H1 (cell line): ENCODE results near the gene TIMP4. TPM values are rescaled to one million over a fixed set of nuclear protein-coding genes. Genes with fewer than 3 reads are reported as not detected.

ENCODE experiments used
- CTCF ChIA-PET: fragments of 300-600 bp; sonication (Branson Sonifier 250); formaldehyde crosslinking; loops from one replicate; lab custom pipeline; 2021; ENCODE audit not compliant: partially characterized antibody; lab: Charles Lee
- POLR2A ChIA-PET: fragments of 300-600 bp; sonication (Branson Sonifier 250); formaldehyde crosslinking; loops from one replicate; lab custom pipeline; 2021; ENCODE audit warnings: inconsistent platforms; ENCODE audit not compliant: partially characterized antibody; lab: Charles Lee
- DNase-seq, 2 experiments: peaks; one replicate each; pipeline versions ENCODE4 v3.0.0 to v3.0.0-alpha.2; 2010 to 2022; ENCODE audit warnings: low spot score in 2 of 2, low read depth in 1 of 2, mixed read lengths in 1 of 2
- FAIRE-seq: peaks from 2 replicates; lab custom pipeline; 2011; peaks lifted over from hg19 to GRCh38; lab: Jason Lieb, UNC
- H2AFZ ChIP-seq: 2 replicates; pipeline ENCODE4 v1.8.1; 2012; ENCODE audit warnings: low read length, inconsistent platforms
- H2AK5ac ChIP-seq: 2 replicates; pipeline ENCODE4 v1.6.1; 2013; ENCODE audit warnings: low read depth, low read length
- H2BK120ac ChIP-seq: replicated peaks from 2 replicates; pipeline ENCODE3; 2013; ENCODE audit warnings: low read depth, low read length, inconsistent platforms
- H2BK12ac ChIP-seq: 2 replicates; pipeline ENCODE4 v1.6.1; 2013; ENCODE audit warnings: low read depth, low read length
- H2BK15ac ChIP-seq: 2 replicates; pipeline ENCODE4 v1.6.1; 2013; ENCODE audit warnings: low read length
- H2BK20ac ChIP-seq: 2 replicates; pipeline ENCODE4 v1.6.1; 2013; ENCODE audit warnings: low read length
- H2BK5ac ChIP-seq: 2 replicates; pipeline ENCODE4 v1.6.1; 2013; ENCODE audit warnings: low read depth, low read length
- H3K14ac ChIP-seq: 2 replicates; pipeline ENCODE4 v1.6.1; 2013; ENCODE audit warnings: inconsistent platforms; ENCODE audit not compliant: insufficient read length
- H3K18ac ChIP-seq: 2 replicates; pipeline ENCODE4 v1.6.1; 2013; ENCODE audit warnings: low read length; ENCODE audit errors: extremely low read depth
- H3K23ac ChIP-seq: 2 replicates; pipeline ENCODE4 v1.6.1; 2013; ENCODE audit warnings: inconsistent platforms; ENCODE audit not compliant: insufficient read length
- H3K23me2 ChIP-seq: 2 replicates; pipeline ENCODE4 v1.6.1; 2013; ENCODE audit warnings: low read depth, low read length
- H3K27ac ChIP-seq: 2 replicates; pipeline ENCODE4 v1.6.1; 2011; ENCODE audit warnings: low read depth, low read length, inconsistent platforms
- H3K27me3 ChIP-seq, 4 experiments: replicated peaks in 1 of 4; 1 replicate in 1 of 4; 2 replicates in 3 of 4; pipeline versions ENCODE4 v1.6.1 to v1.8.1; 2011 to 2013; ENCODE audit warnings: low read length in 3 of 4, mild to moderate bottlenecking in 3 of 4, inconsistent platforms in 2 of 4, mixed read lengths in 2 of 4, moderate library complexity in 1 of 4; ENCODE audit not compliant: control insufficient read depth in 3 of 4, insufficient read depth in 3 of 4; ENCODE audit errors: extremely low read depth in 1 of 4
- H3K36me3 ChIP-seq, 4 experiments: 2 replicates each; pipeline versions ENCODE4 v1.6.1 to v1.8.1; 2011 to 2013; ENCODE audit warnings: mild to moderate bottlenecking in 4 of 4, low read length in 3 of 4, moderate library complexity in 2 of 4, control low read depth in 1 of 4, inconsistent platforms in 1 of 4; ENCODE audit not compliant: insufficient read depth in 4 of 4, control insufficient read depth in 2 of 4
- H3K4ac ChIP-seq: replicated peaks from 2 replicates; pipeline ENCODE3; 2013; ENCODE audit warnings: low read length, low read depth, mixed read lengths, inconsistent platforms; ENCODE audit not compliant: insufficient read length
- H3K4me1 ChIP-seq, 4 experiments: replicated peaks in 1 of 4; 1 replicate in 1 of 4; 2 replicates in 3 of 4; pipeline versions ENCODE4 v1.6.1 to v1.8.1; 2011 to 2013; ENCODE audit warnings: low read length in 3 of 4, inconsistent platforms in 2 of 4, mixed read lengths in 1 of 4; ENCODE audit not compliant: insufficient read depth in 4 of 4, control insufficient read depth in 3 of 4
- H3K4me2 ChIP-seq, 2 experiments: 2 replicates each; pipeline versions ENCODE4 v1.6.1 to v1.8.1; 2011 to 2013; ENCODE audit warnings: low read depth in 2 of 2, low read length in 2 of 2, control low read depth in 1 of 2, inconsistent platforms in 1 of 2, mild to moderate bottlenecking in 1 of 2; ENCODE audit not compliant: insufficient read depth in 1 of 2
- H3K4me3 ChIP-seq, 4 experiments: fragments of 200-600, 300-600 bp in 1 of 4; sonication (generic), shearing (Covaris generic), sonication (Bioruptor Twin) in 1 of 4; 2 replicates each; pipeline versions ENCODE4 v1.5.1 to v1.8.1; 2011 to 2016; ENCODE audit warnings: low read length in 4 of 4, low read depth in 3 of 4, control low read depth in 2 of 4, inconsistent platforms in 2 of 4, mild to moderate bottlenecking in 2 of 4, mixed read lengths in 1 of 4, moderate library complexity in 1 of 4; ENCODE audit not compliant: insufficient read depth in 2 of 4; ENCODE audit errors: extremely low read depth in 1 of 4
- H3K56ac ChIP-seq: replicated peaks from 2 replicates; pipeline ENCODE3; 2013; ENCODE audit warnings: low read depth, mild to moderate bottlenecking, mixed read lengths, low read length, inconsistent platforms; ENCODE audit not compliant: insufficient read length
- H3K79me1 ChIP-seq: 2 replicates; pipeline ENCODE4 v1.6.1; 2013; ENCODE audit warnings: low read depth, low read length, control low read depth
- H3K79me2 ChIP-seq, 2 experiments: 2 replicates each; pipeline versions ENCODE4 v1.6.1 to v1.8.1; 2012 to 2013; ENCODE audit warnings: low read length in 2 of 2, mild to moderate bottlenecking in 2 of 2, inconsistent platforms in 1 of 2; ENCODE audit not compliant: insufficient read depth in 2 of 2, control insufficient read depth in 1 of 2
- H3K9ac ChIP-seq, 4 experiments: replicated peaks in 1 of 4; 1 replicate in 1 of 4; 2 replicates in 3 of 4; pipeline versions ENCODE4 v1.6.1 to v1.8.1; 2011 to 2013; ENCODE audit warnings: low read depth in 3 of 4, low read length in 3 of 4, control low read depth in 2 of 4, mild to moderate bottlenecking in 2 of 4, moderate library complexity in 2 of 4, inconsistent platforms in 1 of 4; ENCODE audit errors: extremely low read depth in 1 of 4
- H3K9me3 ChIP-seq, 2 experiments: 2 replicates each; pipeline versions ENCODE4 v1.6.1 to v1.8.1; 2012 to 2013; ENCODE audit warnings: mild to moderate bottlenecking in 2 of 2, moderate library complexity in 2 of 2, control low read depth in 1 of 2, inconsistent platforms in 1 of 2, low read depth in 1 of 2, low read length in 1 of 2, mixed read lengths in 1 of 2; ENCODE audit not compliant: insufficient read depth in 2 of 2
- H4K20me1 ChIP-seq, 2 experiments: replicated peaks in 1 of 2; 2 replicates each; pipeline versions ENCODE3 to v1.8.1; 2011 to 2013; ENCODE audit warnings: inconsistent platforms in 2 of 2, low read length in 2 of 2, mild to moderate bottlenecking in 1 of 2; ENCODE audit not compliant: insufficient read depth in 2 of 2, control insufficient read depth in 1 of 2
- H4K5ac ChIP-seq: 2 replicates; pipeline ENCODE4 v1.6.1; 2013; ENCODE audit warnings: low read length, low read depth, mixed read lengths, inconsistent platforms; ENCODE audit not compliant: insufficient read length
- H4K8ac ChIP-seq: 2 replicates; pipeline ENCODE4 v1.8.0; 2013; ENCODE audit warnings: mild to moderate bottlenecking, moderate library complexity, low read length, inconsistent platforms; ENCODE audit not compliant: insufficient read depth; ENCODE audit errors: extremely low read depth
- H4K91ac ChIP-seq: replicated peaks from 2 replicates; pipeline ENCODE3; 2013; ENCODE audit warnings: low read length, mixed read lengths, inconsistent platforms; ENCODE audit not compliant: insufficient read length
- BACH1 ChIP-seq: IDR thresholded peaks from 2 replicates; pipeline ENCODE4 v1.6.1; 2012; ENCODE audit warnings: low read length, improper control_type of control experiment
- CBX8 ChIP-seq: fragments of 300-800, 300-1000 bp; sonication (generic); IDR thresholded peaks from 2 replicates; pipeline ENCODE4 v1.7.1; 2016; ENCODE audit warnings: low read depth, low read length, borderline replicate concordance
- EP300 ChIP-seq, 2 experiments: IDR thresholded peaks; 1 replicate in 1 of 2; 2 replicates in 1 of 2; pipeline ENCODE4 v1.6.1; 2011 to 2012; ENCODE audit warnings: low read depth in 2 of 2, low read length in 2 of 2, mild to moderate bottlenecking in 2 of 2, borderline replicate concordance in 1 of 2, inconsistent platforms in 1 of 2, moderate library complexity in 1 of 2
- GTF2F1 ChIP-seq: IDR thresholded peaks from 2 replicates; pipeline ENCODE4 v1.6.1; 2012; ENCODE audit warnings: low read depth, low read length, improper control_type of control experiment, borderline replicate concordance
- NRF1 ChIP-seq: IDR thresholded peaks from 2 replicates; pipeline ENCODE4 v1.6.1; 2011; ENCODE audit warnings: mild to moderate bottlenecking, low read depth, low read length, improper control_type of control experiment
- POLR2AphosphoS5 ChIP-seq: IDR thresholded peaks from 2 replicates; pipeline ENCODE4 v1.6.1; 2011; ENCODE audit warnings: low read depth, low read length
- SAP30 ChIP-seq: fragments of 300-600 bp; sonication (generic); IDR thresholded peaks from 2 replicates; pipeline ENCODE4 v1.7.1; 2012; ENCODE audit warnings: low read length, moderate library complexity, mild to moderate bottlenecking, inconsistent platforms; ENCODE audit not compliant: insufficient read depth, insufficient replicate concordance
- SP1 ChIP-seq: IDR thresholded peaks from 2 replicates; pipeline ENCODE4 v1.6.1; 2011; ENCODE audit warnings: low read depth, low read length
- SP2 ChIP-seq: IDR thresholded peaks from 2 replicates; pipeline ENCODE4 v1.6.1; 2012; ENCODE audit warnings: mild to moderate bottlenecking, low read length, inconsistent platforms
- SP4 ChIP-seq: IDR thresholded peaks from 2 replicates; pipeline ENCODE4 v1.6.1; 2012; ENCODE audit warnings: low read length, inconsistent platforms
- WGBS, 2 experiments: shearing (Covaris generic) in 1 of 2; methylation state at CpG; one replicate each; pipeline versions ENCODE4 v1.1.6 to v1.1.7; 2013 to 2015; ENCODE audit warnings: low lambda C conversion rate in 2 of 2, mixed read lengths in 2 of 2, inconsistent platforms in 1 of 2, low coverage in 1 of 2, missing lambda C conversion rate in 1 of 2; ENCODE audit not compliant: insufficient replicate concordance in 2 of 2, insufficient coverage in 1 of 2, insufficient read length in 1 of 2; ENCODE audit errors: extremely low coverage in 1 of 2, missing lambda C conversion rate in 1 of 2; 5-methylcytosine and 5-hydroxymethylcytosine counted together
- polyA plus RNA-seq, 7 experiments: library from polyadenylated mRNA; depleted of rRNA in 3 of 7; stranded (reverse) in 5 of 7; unstranded in 2 of 7; fragments of >200 nt in 5 of 7; fragments of 200-250 nt in 2 of 7; gene quantifications; 1 replicate in 5 of 7; 2 replicates in 1 of 7; 4 replicates in 1 of 7; pipeline versions ENCODE4 v1.2.1 to v1.2.3, GENCODE V29; 2011 to 2013; ENCODE audit warnings: missing spikeins in 2 of 7, mixed read lengths in 2 of 7
- total RNA-seq: library from RNA; stranded (reverse); fragmentation: NEBNext Ultra II Directional; extraction: Animal tissue kit (Norgen Biotek cat#: 25700); gene quantifications from 2 replicates; pipeline ENCODE4 v1.2.1, GENCODE V29; 2021
- TF ChIP-seq, protein P1 (sequence below), 3 experiments: IDR thresholded peaks; 1 replicate in 2 of 3; 2 replicates in 1 of 3; pipeline versions ENCODE4 v1.5.1 to v1.6.1; 2011; ENCODE audit warnings: low read length in 3 of 3, mild to moderate bottlenecking in 3 of 3, inconsistent platforms in 2 of 3, low read depth in 1 of 3, moderate library complexity in 1 of 3; ENCODE audit not compliant: insufficient read depth in 1 of 3; ENCODE audit errors: control extremely low read depth in 1 of 3

The TIMP4 gene
- total and polyA plus RNA-seq, 2 of the 8 experiments (the other 6 are each of a cell fraction or from before 2014, with no cell fraction given), result 5.1 to 8.7 TPM

DNA sequence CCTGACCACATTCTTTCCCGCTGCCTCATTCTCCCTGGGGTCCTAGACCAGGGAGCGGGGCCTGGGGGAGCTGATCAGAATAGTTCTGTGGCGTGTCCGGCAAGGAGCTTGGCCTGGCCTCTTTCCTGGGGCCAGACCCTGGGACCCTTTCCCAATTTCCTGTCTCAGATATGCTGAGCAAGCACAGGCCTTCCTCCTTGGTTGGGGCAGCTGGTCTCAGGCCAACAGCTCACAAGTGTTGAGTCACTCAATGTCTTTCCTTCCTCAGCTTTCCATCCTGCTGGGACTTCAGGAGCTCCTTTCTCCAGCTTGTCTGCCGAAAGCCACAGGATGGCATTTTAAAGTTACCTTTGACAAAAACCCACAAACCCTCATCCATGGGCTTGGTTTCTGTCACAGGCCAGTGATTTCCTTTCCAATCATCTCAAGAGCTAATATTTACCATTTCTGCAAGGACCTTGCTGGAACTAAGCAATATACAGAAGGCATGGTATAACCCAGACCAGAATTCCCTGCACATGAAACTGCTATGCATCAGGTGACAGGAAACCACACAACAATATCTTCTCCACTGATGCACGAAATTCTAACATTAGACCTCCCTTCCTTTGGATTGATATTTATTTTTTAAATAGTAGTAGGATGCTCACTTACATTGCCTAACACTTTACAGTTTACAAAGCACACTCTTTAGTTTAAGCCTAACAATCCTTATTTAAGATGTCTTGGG is 19.5 kb upstream of the TIMP4 start:
- H3K79me1 ChIP-seq, result no peaks in the 10 kb centered on the region
- H3K23ac ChIP-seq, result no peak overlapping the region
- H3K9me3 ChIP-seq, result 0 out of 4 replicates have a peak, but pooled peaks cover 0 to under 1% of the 10 kb centered on the region in 2 experiments
- H2BK120ac ChIP-seq, result no peak overlapping the region
- H4K91ac ChIP-seq, result no peak overlapping the region
- no peak overlapping the region for H3K56ac ChIP-seq
- H3K4me1 ChIP-seq, result no peaks in the 10 kb centered on the region
- no peak overlapping the region for H2BK5ac ChIP-seq
- H2BK15ac ChIP-seq, result no peak overlapping the region
- ChIA-PET POLR2A (no interaction called here), CTCF (interaction anchor here (0.6 to 16.8 kb wide), 11 partner anchors 10 to 384 kb away, joined by 3 to 651 read pairs (median 4); partner anchors contain the start of gene TIMP4)
- H3K27ac ChIP-seq, result no peak overlapping the region
- DNase-seq (no peak), FAIRE-seq (no peak)
- 88% methylated on average over 6 of the region's 6 CpGs; no CpG with 5 or more reads in 1 of the 2 experiments for WGBS, 2 experiments
- H4K5ac ChIP-seq, result no peak overlapping the region
- H2AFZ ChIP-seq, result no peak overlapping the region
- no peak overlapping the region for H3K4ac ChIP-seq
- H3K9ac ChIP-seq, result no peak overlapping the region
- H3K79me2 ChIP-seq, result no peaks in the 10 kb centered on the region
- no peak overlapping the region for H2AK5ac ChIP-seq
- H2BK20ac ChIP-seq, result no peak overlapping the region
- H3K23me2 ChIP-seq, result no peaks in the 10 kb centered on the region
- H3K4me2 ChIP-seq, result no peak overlapping the region
- no peak overlapping the region for H3K4me3 ChIP-seq
- no peaks in the 10 kb centered on the region; a peak in 1 of 8 replicates for H3K36me3 ChIP-seq
- no peak overlapping the region for H4K8ac ChIP-seq
- H3K27me3 ChIP-seq, result no peaks in the 10 kb centered on the region
- no peak overlapping the region for H2BK12ac ChIP-seq
- H4K20me1 ChIP-seq, result no peaks in the 10 kb centered on the region
- no peak overlapping the region for H3K14ac ChIP-seq
- no peak overlapping the region for H3K18ac ChIP-seq
- TF ChIP-seq, protein P1, sequence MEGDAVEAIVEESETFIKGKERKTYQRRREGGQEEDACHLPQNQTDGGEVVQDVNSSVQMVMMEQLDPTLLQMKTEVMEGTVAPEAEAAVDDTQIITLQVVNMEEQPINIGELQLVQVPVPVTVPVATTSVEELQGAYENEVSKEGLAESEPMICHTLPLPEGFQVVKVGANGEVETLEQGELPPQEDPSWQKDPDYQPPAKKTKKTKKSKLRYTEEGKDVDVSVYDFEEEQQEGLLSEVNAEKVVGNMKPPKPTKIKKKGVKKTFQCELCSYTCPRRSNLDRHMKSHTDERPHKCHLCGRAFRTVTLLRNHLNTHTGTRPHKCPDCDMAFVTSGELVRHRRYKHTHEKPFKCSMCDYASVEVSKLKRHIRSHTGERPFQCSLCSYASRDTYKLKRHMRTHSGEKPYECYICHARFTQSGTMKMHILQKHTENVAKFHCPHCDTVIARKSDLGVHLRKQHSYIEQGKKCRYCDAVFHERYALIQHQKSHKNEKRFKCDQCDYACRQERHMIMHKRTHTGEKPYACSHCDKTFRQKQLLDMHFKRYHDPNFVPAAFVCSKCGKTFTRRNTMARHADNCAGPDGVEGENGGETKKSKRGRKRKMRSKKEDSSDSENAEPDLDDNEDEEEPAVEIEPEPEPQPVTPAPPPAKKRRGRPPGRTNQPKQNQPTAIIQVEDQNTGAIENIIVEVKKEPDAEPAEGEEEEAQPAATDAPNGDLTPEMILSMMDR (IDR thresholded peaks at IDR 0.05; ENCODE audit: control extremely low read depth in 1 of 3, insufficient read depth in 1 of 3, low read depth in 1 of 3, low read length in 3 of 3), result no peak
- no peak for TF ChIP-seq SP1
- TF ChIP-seq NRF1, result no peak
- TF ChIP-seq BACH1, result no peak
- no peak for TF ChIP-seq GTF2F1
- no peak for TF ChIP-seq CBX8
- TF ChIP-seq EP300 (IDR thresholded peaks at IDR 0.05; ENCODE audit: borderline replicate concordance in 1 of 2, low read depth in 2 of 2, low read length in 2 of 2), result no peak
- TF ChIP-seq SP4, result no peak
- TF ChIP-seq SP2, result no peak
- TF ChIP-seq POLR2AphosphoS5, result no peak
- no peak for TF ChIP-seq SAP30
